ENCODE measurements around the gene GLRX. TPM values are rescaled to one million over a fixed set of nuclear protein-coding genes. Genes with fewer than 3 reads are reported as not detected.

Gene GLRX
- polyA plus RNA-seq, 3 donors = 386 to 603 (median 555) TPM

DNA sequence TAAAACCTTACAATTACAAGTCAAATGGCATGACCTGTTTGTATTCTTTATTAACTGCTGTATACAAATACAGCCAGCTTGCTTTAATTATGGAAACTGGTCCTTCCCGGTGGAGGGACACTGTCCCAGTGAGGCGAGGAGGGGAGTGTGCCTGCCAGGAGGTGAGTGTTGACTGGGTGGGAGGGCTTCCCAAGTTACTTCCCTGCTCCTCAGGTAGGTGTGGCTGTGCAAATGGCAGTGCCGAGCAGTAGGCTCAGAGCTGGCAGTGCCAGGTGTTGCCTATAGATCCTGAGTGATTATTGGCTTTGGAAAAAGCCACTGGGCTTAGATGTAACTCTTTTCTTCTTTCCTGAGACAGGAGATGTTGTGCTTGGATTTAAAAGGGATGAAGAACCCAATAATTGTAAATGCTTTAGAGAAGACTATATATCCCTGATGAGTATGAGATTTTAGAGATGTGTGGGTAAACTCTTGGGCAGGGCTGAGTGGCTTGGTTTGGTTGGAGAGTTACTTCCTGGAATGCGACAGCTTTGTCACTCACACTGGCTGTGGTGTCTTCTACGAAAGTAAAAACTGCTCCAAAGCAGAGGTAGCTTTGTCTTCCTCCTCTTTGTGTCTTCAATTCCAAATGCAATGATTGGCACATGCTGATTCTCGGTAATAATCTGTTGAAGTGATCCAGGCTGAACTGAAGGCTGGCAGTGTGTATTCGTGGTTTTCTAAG is 43.7 kb downstream of the GLRX start:
- Histone ChIP-seq H3K27ac (ENCODE audit: low read depth in 1 of 2, low read length in 2 of 2) (peak overlapping the region; percentile 33 to 66), H3K36me3 (replicated peaks in 1 of 2; ENCODE audit: control insufficient read depth in 1 of 2, insufficient read depth in 2 of 2, low read length in 2 of 2) (no peaks in the 10 kb centered on the region), H4K20me1 (ENCODE audit: insufficient read depth, low read length) (no peaks in the 10 kb centered on the region), H2AFZ (ENCODE audit: insufficient read depth, low read depth, low read length, poor library complexity, severe bottlenecking) (peak overlapping the region; percentile 36), H3K9ac (ENCODE audit: insufficient read depth, low read length, poor library complexity, severe bottlenecking) (no peak overlapping the region), H3K9me3 (replicated peaks in 1 of 2; ENCODE audit: control insufficient read depth in 1 of 2, insufficient read depth in 1 of 2, low read length in 2 of 2) (no peaks in the 10 kb centered on the region), H3K27me3 (ENCODE audit: control insufficient read depth in 2 of 2, insufficient read depth in 2 of 2, low read length in 2 of 2) (no peaks in the 10 kb centered on the region), H3K4me2 (replicated peaks; ENCODE audit: extremely low read depth, low read length, poor library complexity, severe bottlenecking) (peak overlapping the region; percentile 56), H3K79me2 (ENCODE audit: insufficient read depth, low read length) (no peaks in the 10 kb centered on the region), H3K4me3 (replicated peaks in 1 of 3; ENCODE audit: low read depth in 2 of 3, low read length in 3 of 3) (peak overlapping the region in 1 of 3 experiments; percentile 49), H3K4me1 (ENCODE audit: control insufficient read depth in 1 of 2, insufficient read depth in 2 of 2, low read length in 2 of 2) (peaks cover 26 to 36% of the 10 kb centered on the region in 2 donors)
- Mint-ChIP-seq H3K4me1 (peaks cover 32% of the 10 kb centered on the region), H3K9me3 (no peaks in the 10 kb centered on the region), H3K27ac (peak overlapping the region in 6 of 7 donors; percentile 56 to 93 (median 84)), H3K27me3 (ENCODE audit: low read depth in 3 of 3) (no peaks in the 10 kb centered on the region), H3K36me3 (no peaks in the 10 kb centered on the region), H3K4me3 (peak overlapping the region; percentile 59 to 82)
- WGBS (ENCODE audit: insufficient coverage) = 44% methylated on average over 7 of the region's 7 CpGs
- TF ChIP-seq, protein P1, sequence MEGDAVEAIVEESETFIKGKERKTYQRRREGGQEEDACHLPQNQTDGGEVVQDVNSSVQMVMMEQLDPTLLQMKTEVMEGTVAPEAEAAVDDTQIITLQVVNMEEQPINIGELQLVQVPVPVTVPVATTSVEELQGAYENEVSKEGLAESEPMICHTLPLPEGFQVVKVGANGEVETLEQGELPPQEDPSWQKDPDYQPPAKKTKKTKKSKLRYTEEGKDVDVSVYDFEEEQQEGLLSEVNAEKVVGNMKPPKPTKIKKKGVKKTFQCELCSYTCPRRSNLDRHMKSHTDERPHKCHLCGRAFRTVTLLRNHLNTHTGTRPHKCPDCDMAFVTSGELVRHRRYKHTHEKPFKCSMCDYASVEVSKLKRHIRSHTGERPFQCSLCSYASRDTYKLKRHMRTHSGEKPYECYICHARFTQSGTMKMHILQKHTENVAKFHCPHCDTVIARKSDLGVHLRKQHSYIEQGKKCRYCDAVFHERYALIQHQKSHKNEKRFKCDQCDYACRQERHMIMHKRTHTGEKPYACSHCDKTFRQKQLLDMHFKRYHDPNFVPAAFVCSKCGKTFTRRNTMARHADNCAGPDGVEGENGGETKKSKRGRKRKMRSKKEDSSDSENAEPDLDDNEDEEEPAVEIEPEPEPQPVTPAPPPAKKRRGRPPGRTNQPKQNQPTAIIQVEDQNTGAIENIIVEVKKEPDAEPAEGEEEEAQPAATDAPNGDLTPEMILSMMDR (IDR thresholded peaks at IDR 0.05) = no peak
- intact Hi-C loops (cut with micrococcal nuclease) = no loop called here
- DNase-seq = peak; percentile 18 to 34 (median 33)

DNA sequence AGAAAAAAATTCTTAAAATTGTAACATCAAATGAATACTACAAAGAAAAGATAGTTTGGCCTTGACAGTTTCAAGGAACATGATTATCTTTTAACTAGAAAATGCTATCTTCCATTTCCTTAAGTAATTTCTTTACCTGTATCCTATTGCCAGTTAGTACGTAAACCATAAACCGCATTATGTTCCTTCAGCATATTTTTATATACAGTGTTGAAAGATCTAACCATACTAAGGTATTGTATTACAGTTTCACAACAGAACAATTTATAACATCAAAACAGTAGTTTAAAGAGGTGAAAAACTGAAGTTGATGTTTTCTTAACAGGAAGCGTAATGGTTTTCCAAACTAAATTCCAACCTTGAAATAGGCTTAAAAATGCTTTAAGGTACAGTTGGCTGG is 45.1 kb downstream of the GLRX start:
- Histone ChIP-seq H3K27me3 (ENCODE audit: control insufficient read depth in 2 of 2, insufficient read depth in 2 of 2, low read length in 2 of 2) (no peaks in the 10 kb centered on the region), H3K9ac (ENCODE audit: insufficient read depth, low read length, poor library complexity, severe bottlenecking) (no peak overlapping the region), H3K27ac (ENCODE audit: low read depth in 1 of 2, low read length in 2 of 2) (no peak overlapping the region), H4K20me1 (ENCODE audit: insufficient read depth, low read length) (no peaks in the 10 kb centered on the region), H3K36me3 (replicated peaks in 1 of 2; ENCODE audit: control insufficient read depth in 1 of 2, insufficient read depth in 2 of 2, low read length in 2 of 2) (no peaks in the 10 kb centered on the region), H3K4me1 (ENCODE audit: control insufficient read depth in 1 of 2, insufficient read depth in 2 of 2, low read length in 2 of 2) (peaks cover 39 to 48% of the 10 kb centered on the region in 2 donors), H3K9me3 (replicated peaks in 1 of 2; ENCODE audit: control insufficient read depth in 1 of 2, insufficient read depth in 1 of 2, low read length in 2 of 2) (no peaks in the 10 kb centered on the region), H3K4me3 (replicated peaks in 1 of 3; ENCODE audit: low read depth in 2 of 3, low read length in 3 of 3) (no peak overlapping the region), H3K4me2 (replicated peaks; ENCODE audit: extremely low read depth, low read length, poor library complexity, severe bottlenecking) (no peak overlapping the region), H3K79me2 (ENCODE audit: insufficient read depth, low read length) (no peaks in the 10 kb centered on the region), H2AFZ (ENCODE audit: insufficient read depth, low read depth, low read length, poor library complexity, severe bottlenecking) (no peak overlapping the region)
- H3K4me3 Mint-ChIP-seq = no peak overlapping the region
- peaks cover 46% of the 10 kb centered on the region for H3K4me1 Mint-ChIP-seq
- no peaks in the 10 kb centered on the region for H3K9me3 Mint-ChIP-seq
- intact Hi-C loops (cut with micrococcal nuclease) = no loop called here
- H3K27me3 Mint-ChIP-seq (ENCODE audit: low read depth in 3 of 3) = no peaks in the 10 kb centered on the region
- H3K36me3 Mint-ChIP-seq = no peaks in the 10 kb centered on the region
- WGBS (ENCODE audit: insufficient coverage) = no CpG with 5 or more reads among the region's 3 CpGs
- TF ChIP-seq, protein P1 (IDR thresholded peaks at IDR 0.05) = no peak
- H3K27ac Mint-ChIP-seq = no peak overlapping the region
- no peak for DNase-seq

Measured in CD14-positive monocyte (primary cell).